ENCODE data around the gene PHF20. TPM values are rescaled to one million over a fixed set of nuclear protein-coding genes. Genes with fewer than 3 reads are reported as not detected.

Gene PHF20
- total and polyA plus RNA-seq, 2 donors from 2014 or later = 12.3 to 48.4 TPM

GRCh38 chr20:35904982-35905663 is 133.3 kb downstream of the PHF20 start:
- no peaks in the 10 kb centered on the region for H3K9me3 ChIP-seq (ENCODE audit: control insufficient read depth in 2 of 3, insufficient read depth in 1 of 3, low read length in 3 of 3)
- H3K27ac ChIP-seq (ENCODE audit: low read depth in 2 of 2, low read length in 2 of 2) = no peak overlapping the region
- no peak overlapping the region for H3K4me3 ChIP-seq (ENCODE audit: low read length in 3 of 3)
- H3K9ac ChIP-seq (ENCODE audit: low read length in 3 of 3) = no peak overlapping the region
- no peak for TF ChIP-seq CTCF (IDR thresholded peaks at IDR 0.05; ENCODE audit: borderline replicate concordance, extremely low read depth, insufficient read depth)
- no peak for FAIRE-seq
- H3K27me3 ChIP-seq (ENCODE audit: control insufficient read depth, insufficient read depth, low read length) = no peaks in the 10 kb centered on the region
- peaks cover 0 to 3% (median 0%) of the 10 kb centered on the region in 3 donors for H3K36me3 ChIP-seq (ENCODE audit: control insufficient read depth in 2 of 3, insufficient read depth in 3 of 3, low read length in 3 of 3)
- no peak for DNase-seq
- H3K4me1 ChIP-seq (ENCODE audit: control insufficient read depth in 2 of 3, insufficient read depth in 2 of 3, low read depth in 1 of 3, low read length in 3 of 3) = no peaks in the 10 kb centered on the region
- intact Hi-C loops (cut with DNase I) = no loop called here

GRCh38 chr20:35907017-35907701 is 135.3 kb downstream of the PHF20 start:
- Histone ChIP-seq H3K27me3 (ENCODE audit: control insufficient read depth, insufficient read depth, low read length) (no peaks in the 10 kb centered on the region), H3K4me1 (ENCODE audit: control insufficient read depth in 2 of 3, insufficient read depth in 2 of 3, low read depth in 1 of 3, low read length in 3 of 3) (no peaks in the 10 kb centered on the region), H3K27ac (ENCODE audit: low read depth in 2 of 2, low read length in 2 of 2) (no peak overlapping the region), H3K9ac (ENCODE audit: low read length in 3 of 3) (no peak overlapping the region), H3K9me3 (ENCODE audit: control insufficient read depth in 2 of 3, insufficient read depth in 1 of 3, low read length in 3 of 3) (no peaks in the 10 kb centered on the region), H3K4me3 (ENCODE audit: low read length in 3 of 3) (no peak overlapping the region), H3K36me3 (ENCODE audit: control insufficient read depth in 2 of 3, insufficient read depth in 3 of 3, low read length in 3 of 3) (peaks cover 0 to 3% (median 0%) of the 10 kb centered on the region in 3 donors)
- FAIRE-seq = no peak
- intact Hi-C loops (cut with DNase I) = no loop called here
- TF ChIP-seq CTCF (IDR thresholded peaks at IDR 0.05; ENCODE audit: borderline replicate concordance, extremely low read depth, insufficient read depth) = no peak
- no peak for DNase-seq

GRCh38 chr20:35908007-35908406 is 136.2 kb downstream of the PHF20 start:
- H3K36me3 ChIP-seq (ENCODE audit: control insufficient read depth in 2 of 3, insufficient read depth in 3 of 3, low read length in 3 of 3) = peaks cover 0 to 4% (median 3%) of the 10 kb centered on the region in 3 donors
- no peaks in the 10 kb centered on the region for H3K27me3 ChIP-seq (ENCODE audit: control insufficient read depth, insufficient read depth, low read length)
- H3K9me3 ChIP-seq (ENCODE audit: control insufficient read depth in 2 of 3, insufficient read depth in 1 of 3, low read length in 3 of 3) = no peaks in the 10 kb centered on the region
- H3K9ac ChIP-seq (ENCODE audit: low read length in 3 of 3) = no peak overlapping the region
- no peak for DNase-seq
- H3K27ac ChIP-seq (ENCODE audit: low read depth in 2 of 2, low read length in 2 of 2) = no peak overlapping the region
- no peak for FAIRE-seq
- H3K4me1 ChIP-seq (ENCODE audit: control insufficient read depth in 2 of 3, insufficient read depth in 2 of 3, low read depth in 1 of 3, low read length in 3 of 3) = no peaks in the 10 kb centered on the region
- TF ChIP-seq CTCF (IDR thresholded peaks at IDR 0.05; ENCODE audit: borderline replicate concordance, extremely low read depth, insufficient read depth) = no peak
- H3K4me3 ChIP-seq (ENCODE audit: low read length in 3 of 3) = no peak overlapping the region
- intact Hi-C loops (cut with DNase I) = no loop called here
